Testis (tissue), 2 donors: Measurements from ENCODE around the gene PKNOX2.

ENCODE experiments used
- POLR2A ChIP-seq: fragments of 450-650 bp; IDR thresholded peaks from one replicate; pipeline ENCODE4 v1.6.1; 2017; ENCODE audit warnings: antibody characterized with exemption, mild to moderate bottlenecking, moderate library complexity
- TF ChIP-seq, protein P1 (sequence below), 3 experiments: fragments of 450-650 bp in 2 of 3; fragments of 200-600 bp in 1 of 3; sonication (generic) in 1 of 3; IDR thresholded peaks; one replicate each; pipeline ENCODE4 v1.5.1; 2016 to 2019; ENCODE audit warnings: antibody characterized with exemption in 3 of 3, mild to moderate bottlenecking in 2 of 3, moderate library complexity in 1 of 3

DNA sequence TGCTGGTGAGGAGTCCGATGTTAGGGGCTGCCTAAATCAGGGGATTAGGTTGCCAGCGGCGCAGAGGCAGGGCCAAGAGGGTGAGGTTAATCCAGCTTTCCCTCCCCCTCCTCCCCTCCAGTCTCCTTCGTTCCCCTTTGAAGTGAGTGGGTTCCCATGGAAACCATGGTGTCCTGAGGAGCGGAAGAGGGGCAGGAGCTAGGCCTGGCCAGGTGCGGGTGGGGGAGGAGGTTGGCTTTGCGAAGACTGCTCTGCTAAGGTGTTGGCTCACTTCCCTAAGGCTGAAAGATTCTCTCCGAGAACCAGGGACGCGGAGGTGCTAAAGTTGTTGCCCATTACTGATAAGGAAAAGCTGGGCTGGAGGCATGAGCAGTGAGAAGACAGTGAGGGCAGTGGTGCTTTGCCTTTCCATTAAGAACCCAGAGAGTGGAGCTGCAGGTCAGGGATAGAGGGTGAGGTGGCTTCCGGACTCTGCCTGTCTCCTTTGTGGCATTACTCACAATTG lies 206.9 kb downstream of the PKNOX2 start:
- TF ChIP-seq POLR2A, result no peak
- TF ChIP-seq, protein P1, sequence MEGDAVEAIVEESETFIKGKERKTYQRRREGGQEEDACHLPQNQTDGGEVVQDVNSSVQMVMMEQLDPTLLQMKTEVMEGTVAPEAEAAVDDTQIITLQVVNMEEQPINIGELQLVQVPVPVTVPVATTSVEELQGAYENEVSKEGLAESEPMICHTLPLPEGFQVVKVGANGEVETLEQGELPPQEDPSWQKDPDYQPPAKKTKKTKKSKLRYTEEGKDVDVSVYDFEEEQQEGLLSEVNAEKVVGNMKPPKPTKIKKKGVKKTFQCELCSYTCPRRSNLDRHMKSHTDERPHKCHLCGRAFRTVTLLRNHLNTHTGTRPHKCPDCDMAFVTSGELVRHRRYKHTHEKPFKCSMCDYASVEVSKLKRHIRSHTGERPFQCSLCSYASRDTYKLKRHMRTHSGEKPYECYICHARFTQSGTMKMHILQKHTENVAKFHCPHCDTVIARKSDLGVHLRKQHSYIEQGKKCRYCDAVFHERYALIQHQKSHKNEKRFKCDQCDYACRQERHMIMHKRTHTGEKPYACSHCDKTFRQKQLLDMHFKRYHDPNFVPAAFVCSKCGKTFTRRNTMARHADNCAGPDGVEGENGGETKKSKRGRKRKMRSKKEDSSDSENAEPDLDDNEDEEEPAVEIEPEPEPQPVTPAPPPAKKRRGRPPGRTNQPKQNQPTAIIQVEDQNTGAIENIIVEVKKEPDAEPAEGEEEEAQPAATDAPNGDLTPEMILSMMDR (IDR thresholded peaks at IDR 0.05), result no peak
